Smooth muscle cell (in vitro differentiated cells): ENCODE data around the gene CEP19. TPM values are rescaled to one million over a fixed set of nuclear protein-coding genes. Genes with fewer than 3 reads are reported as not detected.

ENCODE experiments used
- DNase-seq: peaks from one replicate; lab custom pipeline; 2025; ENCODE audit not compliant: unreplicated experiment; lab: John Stamatoyannopoulos, UW
- H2AFZ ChIP-seq: fragments of 200-600 bp; sonication (generic); 2 replicates; pipeline ENCODE4 v1.6.0; 2016; ENCODE audit warnings: antibody characterized with exemption, low read depth, mild to moderate bottlenecking
- H3F3A ChIP-seq: fragments of 200-600 bp; sonication (generic); 2 replicates; pipeline ENCODE4 v1.6.0; 2017; ENCODE audit warnings: antibody characterized with exemption, low read depth
- H3K27ac ChIP-seq: fragments of 200-600 bp; sonication (generic); 2 replicates; pipeline ENCODE4 v1.5.1; 2016; ENCODE audit warnings: low read depth, mild to moderate bottlenecking
- H3K27me3 ChIP-seq: fragments of 200-600 bp; sonication (generic); 2 replicates; pipeline ENCODE4 v1.6.1; 2016; ENCODE audit warnings: low read depth, mild to moderate bottlenecking
- H3K36me3 ChIP-seq: fragments of 200-600 bp; sonication (generic); 2 replicates; pipeline ENCODE4 v1.5.1; 2016; ENCODE audit warnings: low read depth
- H3K4me1 ChIP-seq: fragments of 200-600 bp; sonication (generic); 2 replicates; pipeline ENCODE4 v1.5.1; 2016; ENCODE audit warnings: low read depth
- H3K4me2 ChIP-seq: fragments of 200-600 bp; sonication (generic); 2 replicates; pipeline ENCODE4 v1.6.0; 2016; ENCODE audit warnings: mild to moderate bottlenecking
- H3K4me3 ChIP-seq: fragments of 200-600 bp; sonication (generic); 2 replicates; pipeline ENCODE4 v1.5.1; 2016; ENCODE audit warnings: mild to moderate bottlenecking
- H3K79me2 ChIP-seq: fragments of 200-600 bp; sonication (generic); 2 replicates; pipeline ENCODE4 v1.6.0; 2016; ENCODE audit warnings: low read depth, mild to moderate bottlenecking
- H3K9ac ChIP-seq: fragments of 200-600 bp; sonication (generic); 2 replicates; pipeline ENCODE4 v1.6.0; 2016; ENCODE audit warnings: low read depth
- H3K9me3 ChIP-seq: fragments of 200-600 bp; sonication (generic); replicated peaks from 2 replicates; pipeline ENCODE4 v1.5.1; 2016; ENCODE audit warnings: low read depth
- H4K20me1 ChIP-seq: fragments of 200-600 bp; sonication (generic); 2 replicates; pipeline ENCODE4 v1.6.0; 2016; ENCODE audit warnings: low read depth
- WGBS: methylation state at CpG from one replicate; pipeline ENCODE4 v1.1.7; 2016; ENCODE audit warnings: low lambda C conversion rate; 5-methylcytosine and 5-hydroxymethylcytosine counted together
- polyA plus RNA-seq: library from polyadenylated mRNA; unstranded; fragments of >200 nt; fragmentation: Nextera tagmentation; extraction: Ambion mirVana; gene quantifications from 2 replicates; pipeline ENCODE4 v1.2.1, GENCODE V29; 2016
- total RNA-seq: library from RNA; depleted of rRNA; stranded (reverse); fragments of >200 nt; gene quantifications from 2 replicates; pipeline ENCODE4 v1.2.3, GENCODE V29; 2014
- TF ChIP-seq, protein P1 (sequence below): fragments of 200-600 bp; sonication (generic); IDR thresholded peaks from 2 replicates; pipeline ENCODE4 v1.5.1; 2017; ENCODE audit warnings: borderline replicate concordance, mild to moderate bottlenecking, antibody characterized with exemption; ENCODE audit not compliant: insufficient read depth, poor library complexity, severe bottlenecking

Gene CEP19
- total and polyA plus RNA-seq, 2 experiments from 2014 or later, result 0.63 to 6.5 TPM

DNA sequence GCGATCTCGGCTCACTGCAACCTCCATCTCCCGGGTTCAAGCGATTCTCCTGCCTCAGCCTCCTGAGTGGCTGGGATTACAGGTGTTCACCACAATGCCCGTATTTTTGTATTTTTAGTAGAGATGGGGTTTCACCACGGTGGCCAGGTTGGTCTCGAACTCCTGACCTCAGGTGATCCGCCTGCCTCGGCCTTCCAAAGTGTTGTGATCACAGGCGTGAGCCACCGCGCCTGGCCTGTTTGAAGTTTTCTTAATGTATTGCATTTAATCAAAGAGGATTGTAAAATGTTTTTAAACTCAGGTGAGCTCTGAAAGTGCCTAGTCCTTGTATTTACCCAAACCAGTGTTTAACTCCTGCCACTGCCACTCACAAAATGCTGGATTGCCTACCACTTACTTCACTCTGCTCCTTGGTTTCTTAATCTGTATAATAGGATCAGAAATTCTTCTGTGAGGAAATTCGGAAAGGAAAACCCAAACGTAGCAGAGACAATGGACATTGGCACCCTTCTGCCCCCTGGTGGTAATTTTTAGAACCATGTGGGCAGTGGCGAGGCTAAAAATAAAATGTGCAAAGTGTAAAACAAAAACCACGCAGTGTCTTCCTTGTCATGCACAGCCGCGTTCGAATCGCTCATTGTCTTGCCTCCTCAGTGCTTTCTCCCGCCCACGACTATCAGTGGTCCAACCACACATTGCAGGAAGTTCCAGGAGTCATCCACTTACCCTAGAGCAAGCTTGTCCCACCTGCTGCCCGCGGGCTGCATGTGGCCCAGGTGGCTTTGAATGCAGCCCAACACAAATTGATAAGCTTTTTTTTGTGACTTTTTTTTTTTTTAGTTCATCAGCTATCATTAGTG, 27.3 kb downstream of the CEP19 start:
- Histone ChIP-seq H3K9ac (no peak overlapping the region), H3K79me2 (no peaks in the 10 kb centered on the region), H3K9me3 (no peaks in the 10 kb centered on the region), H3K4me2 (no peak overlapping the region), H3K4me3 (no peak overlapping the region), H3F3A (no peaks in the 10 kb centered on the region), H3K27me3 (no peaks in the 10 kb centered on the region), H3K27ac (no peak overlapping the region), H2AFZ (peak overlapping the region; percentile 56), H3K4me1 (peaks cover 4% of the 10 kb centered on the region), H4K20me1 (no peaks in the 10 kb centered on the region), H3K36me3 (no peaks in the 10 kb centered on the region)
- TF ChIP-seq, protein P1, sequence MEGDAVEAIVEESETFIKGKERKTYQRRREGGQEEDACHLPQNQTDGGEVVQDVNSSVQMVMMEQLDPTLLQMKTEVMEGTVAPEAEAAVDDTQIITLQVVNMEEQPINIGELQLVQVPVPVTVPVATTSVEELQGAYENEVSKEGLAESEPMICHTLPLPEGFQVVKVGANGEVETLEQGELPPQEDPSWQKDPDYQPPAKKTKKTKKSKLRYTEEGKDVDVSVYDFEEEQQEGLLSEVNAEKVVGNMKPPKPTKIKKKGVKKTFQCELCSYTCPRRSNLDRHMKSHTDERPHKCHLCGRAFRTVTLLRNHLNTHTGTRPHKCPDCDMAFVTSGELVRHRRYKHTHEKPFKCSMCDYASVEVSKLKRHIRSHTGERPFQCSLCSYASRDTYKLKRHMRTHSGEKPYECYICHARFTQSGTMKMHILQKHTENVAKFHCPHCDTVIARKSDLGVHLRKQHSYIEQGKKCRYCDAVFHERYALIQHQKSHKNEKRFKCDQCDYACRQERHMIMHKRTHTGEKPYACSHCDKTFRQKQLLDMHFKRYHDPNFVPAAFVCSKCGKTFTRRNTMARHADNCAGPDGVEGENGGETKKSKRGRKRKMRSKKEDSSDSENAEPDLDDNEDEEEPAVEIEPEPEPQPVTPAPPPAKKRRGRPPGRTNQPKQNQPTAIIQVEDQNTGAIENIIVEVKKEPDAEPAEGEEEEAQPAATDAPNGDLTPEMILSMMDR, result peak; percentile 80
- 53% methylated on average over 24 of the region's 24 CpGs for WGBS
- peak; percentile 9 for DNase-seq

DNA sequence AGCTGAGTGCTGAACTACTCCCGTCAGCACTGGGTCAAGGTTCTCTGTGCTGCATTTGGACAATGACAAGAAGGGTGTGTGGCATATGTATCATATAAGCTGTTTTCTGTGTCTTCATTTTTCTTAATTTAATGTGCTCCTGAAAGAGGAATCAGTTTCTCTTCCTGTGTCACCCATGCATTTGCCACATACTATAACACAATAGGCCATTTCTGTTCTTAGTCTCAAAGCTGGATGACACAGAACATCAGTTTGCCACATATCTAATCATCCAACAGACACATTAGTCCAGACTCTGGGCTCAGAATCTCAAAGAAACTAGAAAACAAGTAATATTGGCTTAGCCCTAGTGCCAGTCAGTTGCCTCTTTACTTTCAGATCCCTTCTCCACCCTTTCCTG, 34.1 kb downstream of the CEP19 start:
- H3K79me2 ChIP-seq, result no peaks in the 10 kb centered on the region
- no peak overlapping the region for H2AFZ ChIP-seq
- H3K4me1 ChIP-seq, result no peaks in the 10 kb centered on the region
- TF ChIP-seq, protein P1, result no peak
- no peaks in the 10 kb centered on the region for H3K9me3 ChIP-seq
- H3K27ac ChIP-seq, result no peak overlapping the region
- DNase-seq, result no peak
- no peaks in the 10 kb centered on the region for H3K36me3 ChIP-seq
- no peaks in the 10 kb centered on the region for H4K20me1 ChIP-seq
- H3K4me2 ChIP-seq, result no peak overlapping the region
- no peak overlapping the region for H3K9ac ChIP-seq
- H3K4me3 ChIP-seq, result no peak overlapping the region
- peaks cover 5% of the 10 kb centered on the region for H3K27me3 ChIP-seq
- no peaks in the 10 kb centered on the region for H3F3A ChIP-seq
- WGBS, result 78% methylated on average over 1 of the region's 1 CpG

DNA sequence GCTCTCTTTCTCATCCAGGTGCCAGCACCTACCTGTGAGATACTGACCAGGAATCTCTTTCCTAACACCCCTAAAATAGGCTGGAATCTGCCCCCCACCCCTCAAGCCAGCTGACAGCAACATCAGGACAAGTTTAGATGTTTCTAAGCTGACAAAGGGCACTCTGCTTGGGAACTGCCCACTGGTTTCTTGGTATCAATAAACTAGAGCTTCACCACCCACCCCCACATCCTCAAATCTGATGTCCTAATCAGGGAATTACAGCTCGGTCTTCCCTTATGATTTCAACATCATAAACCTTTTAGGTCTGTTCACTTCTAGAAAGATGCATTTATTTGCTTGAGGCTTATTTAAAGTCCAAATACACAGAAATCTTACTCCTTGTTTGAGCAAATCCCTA, 34.7 kb downstream of the CEP19 start:
- H3K27ac ChIP-seq, result no peak overlapping the region
- no peaks in the 10 kb centered on the region for H3K79me2 ChIP-seq
- H3K4me1 ChIP-seq, result no peaks in the 10 kb centered on the region
- H4K20me1 ChIP-seq, result no peaks in the 10 kb centered on the region
- no peak overlapping the region for H3K9ac ChIP-seq
- no peaks in the 10 kb centered on the region for H3K9me3 ChIP-seq
- H3K4me2 ChIP-seq, result no peak overlapping the region
- H3K27me3 ChIP-seq, result peaks cover 5% of the 10 kb centered on the region
- H3K36me3 ChIP-seq, result no peaks in the 10 kb centered on the region
- TF ChIP-seq, protein P1, result no peak
- DNase-seq, result no peak
- no peak overlapping the region for H2AFZ ChIP-seq
- WGBS, result 18% methylated on average over 1 of the region's 1 CpG
- H3K4me3 ChIP-seq, result no peak overlapping the region
- H3F3A ChIP-seq, result no peaks in the 10 kb centered on the region

DNA sequence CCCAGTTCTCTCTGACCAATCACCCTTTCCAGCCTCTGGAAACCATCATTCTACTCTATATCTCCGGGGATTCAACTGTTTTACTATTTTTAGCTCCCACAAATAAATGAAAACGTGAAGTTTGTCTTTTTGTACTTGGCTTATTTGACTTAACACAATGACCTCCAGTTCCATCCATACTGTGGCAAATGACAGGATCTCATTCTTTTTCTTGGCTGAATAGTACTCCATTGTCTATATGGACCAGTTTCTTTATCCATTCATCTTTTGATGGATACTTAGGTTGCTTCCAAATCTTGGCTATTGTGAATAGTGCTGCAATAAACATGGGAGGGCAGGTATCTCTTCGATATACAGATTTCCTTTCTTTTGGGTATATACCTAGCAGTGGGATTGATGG, 38.4 kb downstream of the CEP19 start:
- Histone ChIP-seq H4K20me1 (no peaks in the 10 kb centered on the region), H3K9ac (no peak overlapping the region), H3K79me2 (no peaks in the 10 kb centered on the region), H2AFZ (no peak overlapping the region), H3K27me3 (no peaks in the 10 kb centered on the region), H3K9me3 (no peaks in the 10 kb centered on the region), H3K4me1 (no peaks in the 10 kb centered on the region), H3K36me3 (no peaks in the 10 kb centered on the region), H3K4me3 (no peak overlapping the region), H3K4me2 (no peak overlapping the region), H3K27ac (no peak overlapping the region), H3F3A (no peaks in the 10 kb centered on the region)
- WGBS, result 86% methylated on average over 3 of the region's 3 CpGs
- no peak for DNase-seq
- TF ChIP-seq, protein P1, result no peak
